ENCODE results near the gene PRELP. TPM values are rescaled to one million over a fixed set of nuclear protein-coding genes. Genes with fewer than 3 reads are reported as not detected.

Gene PRELP
- total and polyA plus RNA-seq, 2 donors (not counting 3 experiments of a cell fraction or from before 2014, with no cell fraction given), result 0.01 TPM; not detected in 1

- no peak for FAIRE-seq
- CTCF ChIA-PET, result no interaction called here
- Histone ChIP-seq H3K27ac (ENCODE audit: insufficient read depth, low read depth, low read length) (no peak overlapping the region), H3K4me3 (replicated peaks in 1 of 3; ENCODE audit: insufficient read depth in 1 of 3, low read depth in 1 of 3, low read length in 3 of 3) (no peak overlapping the region), H3K9me1 (replicated peaks; ENCODE audit: control insufficient read depth, extremely low read depth, insufficient read depth, low read length) (no peaks in the 10 kb centered on the region), H3K4me2 (ENCODE audit: insufficient read depth, low read length) (no peak overlapping the region), H3K4me1 (ENCODE audit: control insufficient read depth, extremely low read depth, insufficient read depth, low read length) (no peaks in the 10 kb centered on the region), H2AFZ (ENCODE audit: low read depth, low read length) (no peak overlapping the region), H3K9me3 (replicated peaks; ENCODE audit: control insufficient read depth, insufficient read depth, low read length) (no peaks in the 10 kb centered on the region), H3K27me3 (ENCODE audit: control insufficient read depth in 2 of 2, insufficient read depth in 2 of 2, low read length in 2 of 2) (peaks cover 0 to 13% of the 10 kb centered on the region in 2 experiments), H3K36me3 (ENCODE audit: control insufficient read depth in 2 of 2, extremely low read depth in 1 of 2, insufficient read depth in 2 of 2, low read length in 2 of 2) (no peaks in the 10 kb centered on the region), H4K20me1 (replicated peaks; ENCODE audit: control insufficient read depth, extremely low read depth, insufficient read depth, low read length) (no peaks in the 10 kb centered on the region), H3K9ac (replicated peaks; ENCODE audit: extremely low read depth, insufficient read depth, low read length) (no peak overlapping the region), H3K79me2 (ENCODE audit: control insufficient read depth, insufficient read depth, low read length) (no peaks in the 10 kb centered on the region)
- DNase-seq (ENCODE audit: low read depth, low spot score), result no peak
- TF ChIP-seq MAX (IDR thresholded peaks at IDR 0.05; ENCODE audit: insufficient read depth, insufficient read length) (no peak), JUN (IDR thresholded peaks at IDR 0.05; ENCODE audit: borderline replicate concordance, insufficient read depth, insufficient read length, low read depth) (no peak)
- dilution Hi-C loops (cut with MboI; ENCODE audit: extremely low pct_ligation_motif_present, low sequenced_read_pairs), result no loop called here
- intact Hi-C loops (cut with micrococcal nuclease), result no loop called here
- BruUV-seq (replicated peaks), result no TSS peak
- POLR2A ChIA-PET, result no interaction called here
Measured at GRCh38 chr1:203534012-203534411, 58.4 kb downstream of the PRELP start.

GRCh38 chr1:203534526-203534925 lies 58.9 kb downstream of the PRELP start:
- FAIRE-seq (no peak), DNase-seq (ENCODE audit: low read depth, low spot score) (no peak)
- dilution Hi-C loops (cut with MboI; ENCODE audit: extremely low pct_ligation_motif_present, low sequenced_read_pairs), result no loop called here
- CTCF ChIA-PET, result no interaction called here
- Histone ChIP-seq H2AFZ (ENCODE audit: low read depth, low read length) (no peak overlapping the region), H3K36me3 (ENCODE audit: control insufficient read depth in 2 of 2, extremely low read depth in 1 of 2, insufficient read depth in 2 of 2, low read length in 2 of 2) (no peaks in the 10 kb centered on the region), H3K79me2 (ENCODE audit: control insufficient read depth, insufficient read depth, low read length) (no peaks in the 10 kb centered on the region), H3K27me3 (ENCODE audit: control insufficient read depth in 2 of 2, insufficient read depth in 2 of 2, low read length in 2 of 2) (peaks cover 0 to 13% of the 10 kb centered on the region in 2 experiments), H3K4me3 (replicated peaks in 1 of 3; ENCODE audit: insufficient read depth in 1 of 3, low read depth in 1 of 3, low read length in 3 of 3) (no peak overlapping the region), H4K20me1 (replicated peaks; ENCODE audit: control insufficient read depth, extremely low read depth, insufficient read depth, low read length) (no peaks in the 10 kb centered on the region), H3K4me1 (ENCODE audit: control insufficient read depth, extremely low read depth, insufficient read depth, low read length) (no peaks in the 10 kb centered on the region), H3K27ac (ENCODE audit: insufficient read depth, low read depth, low read length) (no peak overlapping the region), H3K9ac (replicated peaks; ENCODE audit: extremely low read depth, insufficient read depth, low read length) (no peak overlapping the region), H3K9me1 (replicated peaks; ENCODE audit: control insufficient read depth, extremely low read depth, insufficient read depth, low read length) (no peaks in the 10 kb centered on the region), H3K9me3 (replicated peaks; ENCODE audit: control insufficient read depth, insufficient read depth, low read length) (no peaks in the 10 kb centered on the region), H3K4me2 (ENCODE audit: insufficient read depth, low read length) (no peak overlapping the region)
- TF ChIP-seq MYC (IDR thresholded peaks at IDR 0.05; ENCODE audit: low read depth, low read length) (no peak), CTCF (IDR thresholded peaks at IDR 0.05; ENCODE audit: extremely low read depth in 1 of 2, insufficient read depth in 1 of 2, low read depth in 1 of 2, low read length in 2 of 2) (no peak), EZH2 (IDR thresholded peaks at IDR 0.05; ENCODE audit: borderline replicate concordance, low read depth, low read length, severe bottlenecking) (no peak), MAX (IDR thresholded peaks at IDR 0.05; ENCODE audit: insufficient read depth, insufficient read length) (no peak), POLR2A (IDR thresholded peaks at IDR 0.05; ENCODE audit: low read depth, low read length) (no peak), JUN (IDR thresholded peaks at IDR 0.05; ENCODE audit: borderline replicate concordance, insufficient read depth, insufficient read length, low read depth) (no peak), GATA2 (IDR thresholded peaks at IDR 0.05; ENCODE audit: insufficient read depth, insufficient read length, low read depth, low read length) (no peak), POLR2AphosphoS5 (IDR thresholded peaks at IDR 0.05; ENCODE audit: insufficient read depth, low read depth, low read length) (no peak), FOS (IDR thresholded peaks at IDR 0.05; ENCODE audit: borderline replicate concordance, insufficient read depth, low read length) (no peak)
- BruUV-seq (replicated peaks), result no TSS peak
- intact Hi-C loops (cut with micrococcal nuclease), result no loop called here
- POLR2A ChIA-PET, result no interaction called here

Measured in endothelial cell of umbilical vein (primary cell).